Right renal pelvis (tissue), 4 donors: ENCODE data around the gene CABLES1. TPM values are rescaled to one million over a fixed set of nuclear protein-coding genes. Genes with fewer than 3 reads are reported as not detected.

Source experiments
- DNase-seq, 4 donors: peaks; one replicate each; pipeline ENCODE4 v3.0.0-alpha.2; 2013; ENCODE audit warnings: low read depth in 4 of 4, low spot score in 3 of 4, missing footprints in 1 of 4
- polyA plus RNA-seq, 4 donors: library from polyadenylated mRNA; unstranded; fragments of 120-200 nt; gene quantifications; one replicate each; pipeline ENCODE4 v1.2.1, GENCODE V29; 2013; ENCODE audit not compliant: insufficient read length in 4 of 4

The CABLES1 gene
- polyA plus RNA-seq, 4 donors: 24.0 to 27.9 (median 25.8) TPM

- no peak for DNase-seq
These were observed 54.7 kb downstream of the CABLES1 start for GRCh38 chr18:23189768-23190661.

GRCh38 chr18:23191232-23191631, 55.9 kb downstream of the CABLES1 start:
- no peak for DNase-seq

- DNase-seq: no peak
These were observed 58.5 kb downstream of the CABLES1 start for GRCh38 chr18:23193742-23194141.

GRCh38 chr18:23194155-23194996, 59.1 kb downstream of the CABLES1 start:
- DNase-seq: no peak

- DNase-seq: no peak
These were observed 60.0 kb downstream of the CABLES1 start for GRCh38 chr18:23194997-23195957.

- peak in 1 of 4 donors; percentile 63 for DNase-seq
These were observed 61.1 kb downstream of the CABLES1 start for GRCh38 chr18:23196119-23197007.

- DNase-seq: no peak
These were observed 63.0 kb downstream of the CABLES1 start for GRCh38 chr18:23198217-23198845.

- DNase-seq: no peak
These were observed 65.5 kb downstream of the CABLES1 start for GRCh38 chr18:23200756-23201155.

GRCh38 chr18:23201741-23202140, 66.5 kb downstream of the CABLES1 start:
- DNase-seq: no peak

- DNase-seq: no peak
These were observed 68.7 kb downstream of the CABLES1 start for GRCh38 chr18:23203891-23204432.

- DNase-seq: no peak
These were observed 69.4 kb downstream of the CABLES1 start for GRCh38 chr18:23204589-23205235.

GRCh38 chr18:23205980-23206379, 70.7 kb downstream of the CABLES1 start:
- no peak for DNase-seq

GRCh38 chr18:23207191-23207955, 72.1 kb downstream of the CABLES1 start:
- DNase-seq: no peak

GRCh38 chr18:23207994-23208393, 72.7 kb downstream of the CABLES1 start:
- DNase-seq: no peak

GRCh38 chr18:23208600-23208999, 73.3 kb downstream of the CABLES1 start:
- no peak for DNase-seq

- no peak for DNase-seq
These were observed 73.7 kb downstream of the CABLES1 start for GRCh38 chr18:23209031-23209430.

- no peak for DNase-seq
These were observed 74.5 kb downstream of the CABLES1 start for GRCh38 chr18:23209796-23210195.
